GM12878 (cell line): ENCODE measurements around the gene FBXO8. TPM values are rescaled to one million over a fixed set of nuclear protein-coding genes. Genes with fewer than 3 reads are reported as not detected.

Source experiments
- ATAC-seq: fragments of 200-7000 bp; cut with Tn5 transposase; 3 replicates; pipeline ENCODE4 v1.9.1; 2020; ENCODE audit warnings: mild to moderate bottlenecking, moderate library complexity
- BruUV-seq: library from RNA; stranded (reverse); fragments of 400-500 nt; replicated peaks from 2 replicates; lab custom pipeline; 2021; lab: Mats Ljungman, UMichigan
- CTCF ChIA-PET: fragments of 300-600 bp; sonication (Branson Sonifier 250); formaldehyde crosslinking; extraction: SDS; loops from one replicate; lab custom pipeline; 2021; ENCODE audit warnings: inconsistent platforms; lab: Yijun Ruan, JAX
- POLR2A ChIA-PET: fragments of 350-600 bp; formaldehyde crosslinking; extraction: SDS; loops from one replicate; lab custom pipeline; 2021; ENCODE audit warnings: inconsistent platforms; lab: Charles Lee
- RAD21 ChIA-PET: fragments of 300-600 bp; sonication (Branson Sonifier 250); formaldehyde crosslinking; loops from one replicate; lab custom pipeline; 2023; ENCODE audit warnings: antibody characterized with exemption; ENCODE audit not compliant: unreplicated experiment; lab: Charles Lee
- SMC1A ChIA-PET: fragments of 300-600 bp; sonication (Branson Sonifier 250); formaldehyde crosslinking; loops from one replicate; lab custom pipeline; 2023; ENCODE audit not compliant: unreplicated experiment, uncharacterized antibody; lab: Charles Lee
- DNase-seq: peaks from one replicate; pipeline ENCODE4 v3.0.0-alpha.2; 2011; ENCODE audit warnings: low read depth, low spot score
- FAIRE-seq: peaks from 3 replicates; lab custom pipeline; 2011; peaks lifted over from hg19 to GRCh38; lab: Jason Lieb, UNC
- H2AFZ ChIP-seq: 2 replicates; pipeline ENCODE4 v1.6.0; 2011; ENCODE audit warnings: low read depth, low read length, control low read depth; ENCODE audit not compliant: control insufficient read depth
- H3K27ac ChIP-seq: 2 replicates; pipeline ENCODE4 v1.5.1; 2011; ENCODE audit warnings: control low read depth; ENCODE audit not compliant: control insufficient read depth, insufficient read depth
- H3K27me3 ChIP-seq, 2 experiments: replicated peaks in 1 of 2; 2 replicates each; pipeline versions ENCODE4 v1.6.0 to v1.6.1; 2011; ENCODE audit warnings: low read length in 1 of 2; ENCODE audit not compliant: control insufficient read depth in 2 of 2, insufficient read depth in 2 of 2
- H3K36me3 ChIP-seq, 2 experiments: 2 replicates each; pipeline ENCODE4 v1.5.1; 2011; ENCODE audit warnings: low read length in 1 of 2; ENCODE audit not compliant: control insufficient read depth in 2 of 2, insufficient read depth in 2 of 2
- H3K4me1 ChIP-seq: 2 replicates; pipeline ENCODE4 v1.6.1; 2011; ENCODE audit warnings: mild to moderate bottlenecking, low read length, moderate library complexity, mixed read lengths; ENCODE audit not compliant: control insufficient read depth, insufficient read depth
- H3K4me2 ChIP-seq: 2 replicates; pipeline ENCODE4 v1.6.0; 2011; ENCODE audit warnings: control low read depth; ENCODE audit not compliant: control insufficient read depth, insufficient read depth
- H3K4me3 ChIP-seq: fragments of 200-600 bp; sonication (generic); 2 replicates; pipeline ENCODE4 v1.5.1; 2016
- H3K79me2 ChIP-seq: 2 replicates; pipeline ENCODE4 v1.6.0; 2011; ENCODE audit warnings: low read length; ENCODE audit not compliant: control insufficient read depth, insufficient read depth
- H3K9ac ChIP-seq: 2 replicates; pipeline ENCODE4 v1.8.0; 2011; ENCODE audit warnings: low read length, control low read depth, mixed read lengths; ENCODE audit not compliant: control insufficient read depth, insufficient read depth
- H3K9me3 ChIP-seq: replicated peaks from 3 replicates; pipeline ENCODE4 v1.5.1; 2011; ENCODE audit warnings: mild to moderate bottlenecking, low read length; ENCODE audit not compliant: control insufficient read depth, insufficient read depth
- H4K20me1 ChIP-seq: 2 replicates; pipeline ENCODE4 v1.6.0; 2011; ENCODE audit not compliant: control insufficient read depth, insufficient read depth
- ASH2L ChIP-seq: fragments of 300-600, 200-600 bp; sonication (generic); IDR thresholded peaks from 2 replicates; pipeline ENCODE4 v1.6.1; 2017; ENCODE audit warnings: low read depth, mild to moderate bottlenecking, borderline replicate concordance
- BRCA1 ChIP-seq: IDR thresholded peaks from 2 replicates; pipeline ENCODE4 v1.6.1; 2011; ENCODE audit warnings: low read depth, low read length, improper control_type of control experiment
- HCFC1 ChIP-seq: fragments of 150-350 bp; IDR thresholded peaks from 2 replicates; pipeline ENCODE4 v1.6.1; 2014; ENCODE audit warnings: low read length
- LARP7 ChIP-seq: fragments of 450-650 bp; IDR thresholded peaks from 2 replicates; pipeline ENCODE4 v1.6.1; 2017; ENCODE audit warnings: mild to moderate bottlenecking
- MEF2B ChIP-seq: fragments of 450-650 bp; IDR thresholded peaks from 2 replicates; pipeline ENCODE4 v1.6.1; 2018; ENCODE audit warnings: mild to moderate bottlenecking, moderate library complexity; ENCODE audit not compliant: partially characterized antibody, poor library complexity, severe bottlenecking
- SIX5 ChIP-seq: IDR thresholded peaks from 2 replicates; pipeline ENCODE4 v1.6.1; 2011; ENCODE audit warnings: mild to moderate bottlenecking, low read depth, low read length, moderate library complexity; ENCODE audit not compliant: severe bottlenecking
- SUPT20H ChIP-seq: IDR thresholded peaks from 2 replicates; pipeline ENCODE4 v1.6.1; 2011; ENCODE audit warnings: low read depth, mild to moderate bottlenecking, low read length, moderate library complexity, borderline replicate concordance; ENCODE audit not compliant: control insufficient read depth
- TARDBP ChIP-seq: IDR thresholded peaks from 2 replicates; pipeline ENCODE4 v1.6.1; 2016; ENCODE audit warnings: borderline replicate concordance
- TCF3 ChIP-seq: IDR thresholded peaks from 2 replicates; pipeline ENCODE4 v1.6.1; 2012; ENCODE audit warnings: low read depth, mild to moderate bottlenecking, low read length, borderline replicate concordance; ENCODE audit not compliant: insufficient read depth
- ZNF24 ChIP-seq: fragments of 450-650 bp; IDR thresholded peaks from 2 replicates; pipeline ENCODE4 v1.6.1; 2017; ENCODE audit warnings: antibody characterized with exemption, mild to moderate bottlenecking
- WGBS: methylation state at CpG from one replicate; pipeline ENCODE4 v1.1.6; 2016; ENCODE audit warnings: low lambda C conversion rate; ENCODE audit not compliant: insufficient replicate concordance, insufficient coverage; ENCODE audit errors: missing lambda C conversion rate; 5-methylcytosine and 5-hydroxymethylcytosine counted together
- in situ Hi-C: fragments of 300-500 bp; cut with MboI; formaldehyde crosslinking; loops from 9 replicates; pipeline ENCODE4 v1.14.3; 2018; ENCODE audit warnings: mixed read lengths
- intact Hi-C: fragments of 100-400 bp; cut with micrococcal nuclease; formaldehyde crosslinking; loops from one replicate; pipeline ENCODE4 v1.14.2; 2022; ENCODE audit not compliant: unreplicated experiment
- polyA plus RNA-seq, 11 experiments: library from polyadenylated mRNA; depleted of rRNA in 4 of 11; unstranded in 6 of 11; stranded (reverse) in 5 of 11; fragments of >200 nt; fragmentation: Nextera tagmentation in 4 of 11; fragmentation: Illumina TruSeq in 1 of 11; extraction: Ambion mirVana in 4 of 11; extraction: Trizol in 1 of 11; gene quantifications; 1 replicate in 1 of 11; 2 replicates in 10 of 11; pipeline versions ENCODE4 v1.2.1 to v1.2.3, GENCODE V29; 2011 to 2016; ENCODE audit warnings: inconsistent platforms in 2 of 11, missing spikeins in 2 of 11, low read depth in 1 of 11
- total RNA-seq, 4 experiments: library from RNA; depleted of rRNA in 3 of 4; stranded (reverse); fragments of >200 nt in 3 of 4; fragmentation: Illumina TruSeq in 1 of 4; extraction: Trizol in 1 of 4; gene quantifications; 2 replicates each; pipeline versions ENCODE4 v1.2.1 to v1.2.3, GENCODE V29; 2013 to 2021
- TF ChIP-seq, protein P1 (sequence below): fragments of 450-650 bp; formaldehyde crosslinking; IDR thresholded peaks from 2 replicates; pipeline ENCODE4 v1.5.0; 2022; ENCODE audit warnings: mild to moderate bottlenecking, missing genetic modification characterization

Gene FBXO8
- total and polyA plus RNA-seq, 10 of the 15 experiments (the other 5 are each of a cell fraction or from before 2014, with no cell fraction given): 11.3 to 38.1 (median 16.8) TPM

DNA sequence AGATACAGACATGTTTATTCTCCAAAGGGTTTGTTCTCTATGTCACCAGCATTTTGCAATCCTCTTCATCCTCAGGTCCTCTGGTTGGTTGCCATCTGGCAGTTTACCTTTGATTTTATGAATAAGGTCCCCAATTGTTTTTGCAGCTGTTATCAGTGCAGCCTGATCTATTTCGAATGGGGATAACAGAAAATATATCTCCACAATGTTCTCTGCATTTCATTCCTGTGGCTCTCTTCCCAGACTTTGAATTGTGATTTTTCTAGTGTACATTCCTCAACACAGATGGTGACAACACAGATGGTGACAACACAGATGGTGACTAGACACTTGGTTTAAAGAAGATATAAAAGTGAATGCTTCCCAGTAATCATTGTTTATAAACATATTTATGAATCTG lies 74.1 kb downstream of the FBXO8 start:
- H3K4me1 ChIP-seq: no peaks in the 10 kb centered on the region
- FAIRE-seq: no peak
- TF ChIP-seq ASH2L: no peak
- no peak for TF ChIP-seq HCFC1
- TF ChIP-seq BRCA1: no peak
- no peak for TF ChIP-seq SIX5
- TF ChIP-seq, all 136 proteins: peak for 0
- Histone ChIP-seq H3K9me3 (no peaks in the 10 kb centered on the region), H3K4me3 (no peak overlapping the region), H3K4me2 (no peak overlapping the region), H3K27me3 (peaks cover 4 to 20% of the 10 kb centered on the region in 2 experiments), H2AFZ (no peak overlapping the region), H3K9ac (no peak overlapping the region), H3K79me2 (no peaks in the 10 kb centered on the region), H4K20me1 (no peaks in the 10 kb centered on the region), H3K27ac (no peak overlapping the region), H3K36me3 (no peaks in the 10 kb centered on the region)
- WGBS: 0% methylated on average over 1 of the region's 1 CpG
- ChIA-PET RAD21 (no interaction called here), CTCF (interaction anchor here (2.2 kb wide), 1 partner anchor 11 kb away, joined by 9 read pairs; no protein-coding TSS in a partner anchor), SMC1A (no interaction called here), POLR2A (no interaction called here)
- intact Hi-C loops: no loop called here
- in situ Hi-C loops: no loop called here
- no peak for DNase-seq
- no peak for ATAC-seq
- no TSS peak for BruUV-seq

DNA sequence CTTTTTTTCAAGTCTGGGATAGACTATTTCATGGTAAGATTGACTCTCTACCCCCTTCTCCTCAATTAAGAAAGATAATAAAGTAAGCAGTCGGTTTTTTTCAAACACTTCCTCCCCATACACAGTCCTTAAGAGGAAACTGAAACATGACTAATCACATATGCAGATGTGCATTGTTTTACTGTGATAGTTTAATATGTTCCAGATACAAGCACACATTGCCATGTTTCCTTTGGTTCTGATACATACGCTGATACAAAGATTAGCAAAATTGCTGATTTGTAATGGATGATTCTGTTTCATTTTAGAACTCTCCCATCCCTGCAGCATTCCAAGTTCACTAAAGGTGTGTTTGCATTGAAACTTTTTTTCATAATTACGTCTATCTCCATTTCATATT lies 76.1 kb downstream of the FBXO8 start:
- in situ Hi-C loops: no loop called here
- no peaks in the 10 kb centered on the region for H3K4me1 ChIP-seq
- no peaks in the 10 kb centered on the region for H3K36me3 ChIP-seq
- H3K4me2 ChIP-seq: no peak overlapping the region
- RAD21 ChIA-PET: no interaction called here
- no peaks in the 10 kb centered on the region for H3K9me3 ChIP-seq
- intact Hi-C loops: no loop called here
- H3K9ac ChIP-seq: no peak overlapping the region
- FAIRE-seq: no peak
- no peak overlapping the region for H2AFZ ChIP-seq
- no peak for DNase-seq
- no peak overlapping the region for H3K27ac ChIP-seq
- CTCF ChIA-PET: interaction anchor here (2.2 kb wide), 1 partner anchor 13 kb away, joined by 9 read pairs; no protein-coding TSS in a partner anchor
- WGBS: 25% methylated on average over 3 of the region's 3 CpGs
- no peak overlapping the region for H3K4me3 ChIP-seq
- POLR2A ChIA-PET: no interaction called here
- TF ChIP-seq MEF2B (no peak), SUPT20H (no peak), LARP7 (no peak), ZNF24 (no peak), TARDBP (no peak), TCF3 (no peak)
- TF ChIP-seq, protein P1, sequence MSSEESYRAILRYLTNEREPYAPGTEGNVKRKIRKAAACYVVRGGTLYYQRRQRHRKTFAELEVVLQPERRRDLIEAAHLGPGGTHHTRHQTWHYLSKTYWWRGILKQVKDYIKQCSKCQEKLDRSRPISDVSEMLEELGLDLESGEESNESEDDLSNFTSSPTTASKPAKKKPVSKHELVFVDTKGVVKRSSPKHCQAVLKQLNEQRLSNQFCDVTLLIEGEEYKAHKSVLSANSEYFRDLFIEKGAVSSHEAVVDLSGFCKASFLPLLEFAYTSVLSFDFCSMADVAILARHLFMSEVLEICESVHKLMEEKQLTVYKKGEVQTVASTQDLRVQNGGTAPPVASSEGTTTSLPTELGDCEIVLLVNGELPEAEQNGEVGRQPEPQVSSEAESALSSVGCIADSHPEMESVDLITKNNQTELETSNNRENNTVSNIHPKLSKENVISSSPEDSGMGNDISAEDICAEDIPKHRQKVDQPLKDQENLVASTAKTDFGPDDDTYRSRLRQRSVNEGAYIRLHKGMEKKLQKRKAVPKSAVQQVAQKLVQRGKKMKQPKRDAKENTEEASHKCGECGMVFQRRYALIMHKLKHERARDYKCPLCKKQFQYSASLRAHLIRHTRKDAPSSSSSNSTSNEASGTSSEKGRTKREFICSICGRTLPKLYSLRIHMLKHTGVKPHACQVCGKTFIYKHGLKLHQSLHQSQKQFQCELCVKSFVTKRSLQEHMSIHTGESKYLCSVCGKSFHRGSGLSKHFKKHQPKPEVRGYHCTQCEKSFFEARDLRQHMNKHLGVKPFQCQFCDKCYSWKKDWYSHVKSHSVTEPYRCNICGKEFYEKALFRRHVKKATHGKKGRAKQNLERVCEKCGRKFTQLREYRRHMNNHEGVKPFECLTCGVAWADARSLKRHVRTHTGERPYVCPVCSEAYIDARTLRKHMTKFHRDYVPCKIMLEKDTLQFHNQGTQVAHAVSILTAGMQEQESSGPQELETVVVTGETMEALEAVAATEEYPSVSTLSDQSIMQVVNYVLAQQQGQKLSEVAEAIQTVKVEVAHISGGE (CRISPR knock-in tag): no peak
- ATAC-seq: no peak
- no TSS peak for BruUV-seq
- H4K20me1 ChIP-seq: no peaks in the 10 kb centered on the region
- no peaks in the 10 kb centered on the region for H3K79me2 ChIP-seq
- SMC1A ChIA-PET: no interaction called here
- H3K27me3 ChIP-seq: peaks cover 0 to 8% of the 10 kb centered on the region in 2 experiments
